ENCODE results near the gene MMP27.

Gene MMP27

DNA sequence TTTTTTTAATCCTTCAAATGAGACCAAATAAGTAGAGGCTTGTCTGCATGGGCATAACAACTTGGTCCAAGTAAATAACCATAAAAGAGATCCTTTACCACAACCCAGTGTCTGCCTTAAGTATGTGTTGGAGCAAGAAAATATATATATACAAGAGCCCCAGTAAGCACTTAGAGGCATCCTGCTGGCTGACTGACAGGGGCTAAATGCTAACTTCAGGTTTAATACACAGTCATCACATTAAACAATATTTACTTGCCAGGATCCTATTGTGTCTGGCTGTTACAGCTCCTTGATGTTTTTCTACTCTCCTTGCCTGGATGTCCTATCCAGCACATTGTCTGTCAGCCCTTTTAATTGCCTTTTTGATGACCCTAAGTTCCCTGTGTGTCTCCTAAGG is 43.0 kb downstream of the MMP27 start:
- no peak for DNase-seq (ENCODE audit: low read depth)
- H3K4me3 ChIP-seq (ENCODE audit: control insufficient read depth, low read depth, low read length) = no peak overlapping the region
- TF ChIP-seq, protein P1, sequence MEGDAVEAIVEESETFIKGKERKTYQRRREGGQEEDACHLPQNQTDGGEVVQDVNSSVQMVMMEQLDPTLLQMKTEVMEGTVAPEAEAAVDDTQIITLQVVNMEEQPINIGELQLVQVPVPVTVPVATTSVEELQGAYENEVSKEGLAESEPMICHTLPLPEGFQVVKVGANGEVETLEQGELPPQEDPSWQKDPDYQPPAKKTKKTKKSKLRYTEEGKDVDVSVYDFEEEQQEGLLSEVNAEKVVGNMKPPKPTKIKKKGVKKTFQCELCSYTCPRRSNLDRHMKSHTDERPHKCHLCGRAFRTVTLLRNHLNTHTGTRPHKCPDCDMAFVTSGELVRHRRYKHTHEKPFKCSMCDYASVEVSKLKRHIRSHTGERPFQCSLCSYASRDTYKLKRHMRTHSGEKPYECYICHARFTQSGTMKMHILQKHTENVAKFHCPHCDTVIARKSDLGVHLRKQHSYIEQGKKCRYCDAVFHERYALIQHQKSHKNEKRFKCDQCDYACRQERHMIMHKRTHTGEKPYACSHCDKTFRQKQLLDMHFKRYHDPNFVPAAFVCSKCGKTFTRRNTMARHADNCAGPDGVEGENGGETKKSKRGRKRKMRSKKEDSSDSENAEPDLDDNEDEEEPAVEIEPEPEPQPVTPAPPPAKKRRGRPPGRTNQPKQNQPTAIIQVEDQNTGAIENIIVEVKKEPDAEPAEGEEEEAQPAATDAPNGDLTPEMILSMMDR (IDR thresholded peaks at IDR 0.05; ENCODE audit: control insufficient read depth, insufficient read depth, low read depth, low read length, missing control alignments) = no peak

DNA sequence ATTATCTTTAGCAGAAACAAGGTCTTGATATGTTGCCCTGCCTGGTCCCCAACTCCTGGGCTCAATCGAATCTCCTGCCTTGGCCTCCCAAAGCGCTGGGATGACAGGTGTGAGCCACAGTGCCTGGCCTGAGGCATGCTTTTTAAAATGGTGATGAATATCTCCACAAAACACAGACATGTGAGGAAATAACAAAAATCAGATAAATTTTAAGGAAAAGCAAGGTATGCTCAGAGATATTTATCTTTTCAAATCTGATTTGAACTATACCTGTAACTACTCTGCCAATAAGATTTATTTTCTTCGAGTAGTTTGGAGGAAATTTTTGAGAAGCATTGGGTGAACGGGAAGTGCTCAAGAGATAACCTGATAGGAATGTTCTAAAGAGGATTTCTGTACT is 44.5 kb downstream of the MMP27 start:
- TF ChIP-seq, protein P1 (IDR thresholded peaks at IDR 0.05; ENCODE audit: control insufficient read depth, insufficient read depth, low read depth, low read length, missing control alignments) = no peak
- no peak for DNase-seq (ENCODE audit: low read depth)
- no peak overlapping the region for H3K4me3 ChIP-seq (ENCODE audit: control insufficient read depth, low read depth, low read length)

DNA sequence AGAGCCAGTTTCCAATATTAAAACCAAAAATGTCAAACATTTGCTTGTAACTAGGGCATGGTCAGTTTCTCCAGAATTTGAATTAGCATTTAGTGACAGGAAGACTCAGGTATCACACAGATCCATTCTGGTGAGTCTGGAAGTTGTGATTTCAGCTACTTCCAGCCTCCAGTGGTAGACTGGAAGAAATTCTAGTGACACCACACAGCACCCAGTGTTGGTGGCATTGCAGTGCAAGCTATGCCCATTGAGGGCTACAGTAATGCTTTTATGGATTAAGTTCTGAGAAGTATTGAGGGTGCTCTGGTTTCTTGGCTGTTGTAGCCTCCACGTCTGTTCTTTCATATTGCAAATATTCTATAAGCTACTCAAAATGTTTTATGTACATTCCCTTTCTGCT is 49.0 kb downstream of the MMP27 start:
- TF ChIP-seq, protein P1 (IDR thresholded peaks at IDR 0.05; ENCODE audit: control insufficient read depth, insufficient read depth, low read depth, low read length, missing control alignments) = no peak
- H3K4me3 ChIP-seq (ENCODE audit: control insufficient read depth, low read depth, low read length) = no peak overlapping the region
- no peak for DNase-seq (ENCODE audit: low read depth)

DNA sequence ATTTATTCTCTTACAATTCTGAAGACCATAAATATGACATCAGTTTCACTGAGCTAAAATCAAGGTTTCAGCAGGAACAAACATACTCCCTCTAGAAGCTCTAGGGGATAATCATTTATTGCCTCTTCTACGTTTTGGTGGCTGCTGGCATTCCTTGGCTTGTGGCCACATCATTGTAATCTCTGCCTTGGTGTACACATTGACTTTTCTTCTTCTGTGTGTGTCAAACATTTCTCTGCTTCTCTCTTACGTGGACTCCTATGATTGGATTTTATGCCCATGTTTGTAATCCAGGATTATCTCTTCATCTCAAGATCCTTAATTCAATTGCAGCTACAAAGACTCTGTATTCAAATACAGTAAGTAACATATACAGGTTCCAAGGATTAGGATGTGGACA is 50.0 kb downstream of the MMP27 start:
- no peak overlapping the region for H3K4me3 ChIP-seq (ENCODE audit: control insufficient read depth, low read depth, low read length)
- DNase-seq (ENCODE audit: low read depth) = no peak
- TF ChIP-seq, protein P1 (IDR thresholded peaks at IDR 0.05; ENCODE audit: control insufficient read depth, insufficient read depth, low read depth, low read length, missing control alignments) = no peak

DNA sequence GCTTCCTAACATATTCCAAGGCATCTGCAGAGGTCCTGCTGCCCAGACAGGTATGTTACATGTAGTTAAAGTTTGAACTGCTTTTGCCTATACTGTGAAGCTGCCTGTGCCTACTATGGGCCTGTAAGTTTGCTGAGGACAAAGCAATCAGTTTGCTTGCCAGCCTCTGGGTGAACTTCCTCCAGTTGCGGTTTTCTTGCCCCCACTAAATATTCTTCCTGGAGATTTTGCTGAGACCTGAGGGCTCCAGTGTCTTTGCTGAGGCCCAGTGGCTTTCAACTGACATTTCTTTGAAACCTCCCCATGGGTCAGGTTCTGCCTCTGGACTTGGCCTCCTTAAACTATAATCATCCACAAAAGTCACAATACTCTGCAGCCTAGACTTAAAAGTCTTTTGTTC is 50.8 kb downstream of the MMP27 start:
- no peak for DNase-seq (ENCODE audit: low read depth)
- H3K4me3 ChIP-seq (ENCODE audit: control insufficient read depth, low read depth, low read length) = no peak overlapping the region
- TF ChIP-seq, protein P1 (IDR thresholded peaks at IDR 0.05; ENCODE audit: control insufficient read depth, insufficient read depth, low read depth, low read length, missing control alignments) = no peak

DNA sequence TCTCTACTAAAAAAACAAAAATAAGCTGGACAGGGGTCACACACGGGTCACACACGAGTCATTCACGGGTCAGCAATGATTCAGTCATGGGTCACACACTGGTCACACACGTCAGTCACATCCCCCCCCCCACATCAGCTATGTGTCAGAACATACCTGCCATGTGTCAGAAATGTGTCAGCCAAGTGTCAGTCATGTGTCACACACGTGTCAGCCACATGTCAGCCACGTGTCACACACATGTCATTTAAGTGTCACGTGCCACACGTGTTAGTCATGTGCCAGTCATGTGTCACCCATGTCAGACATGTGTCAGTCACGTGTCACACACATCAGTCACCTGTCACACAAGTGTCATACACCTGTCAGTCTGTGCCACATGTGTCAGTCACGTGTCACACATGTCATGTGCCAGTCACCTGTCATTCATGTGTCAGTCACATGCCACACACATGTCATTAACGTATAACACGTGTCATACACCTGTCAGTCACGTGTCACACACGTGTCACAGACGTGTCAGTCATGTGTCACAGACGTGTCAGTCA is 51.8 kb downstream of the MMP27 start:
- no peak for DNase-seq (ENCODE audit: low read depth)
- TF ChIP-seq, protein P1 (IDR thresholded peaks at IDR 0.05; ENCODE audit: control insufficient read depth, insufficient read depth, low read depth, low read length, missing control alignments) = no peak
- H3K4me3 ChIP-seq (ENCODE audit: control insufficient read depth, low read depth, low read length) = no peak overlapping the region

DNA sequence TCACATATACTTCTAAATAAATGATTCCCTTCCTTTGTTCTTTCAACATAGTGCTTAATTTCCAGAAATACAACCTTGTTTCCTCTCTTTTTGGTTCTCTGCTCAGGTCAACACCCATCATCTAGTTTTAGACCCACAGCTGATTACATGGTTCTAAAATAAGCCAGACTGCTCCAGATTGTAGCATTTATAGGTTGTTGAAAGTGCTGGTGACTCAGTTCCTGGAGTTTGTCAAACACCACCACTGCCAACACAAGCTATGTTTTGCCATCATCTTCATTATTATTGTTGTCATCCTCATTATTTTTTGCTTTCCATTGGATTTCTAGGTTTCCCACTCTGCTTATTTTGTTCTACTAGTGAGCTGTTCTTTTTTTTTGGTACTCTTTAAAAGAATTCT is 58.1 kb downstream of the MMP27 start:
- no peak overlapping the region for H3K4me3 ChIP-seq (ENCODE audit: control insufficient read depth, low read depth, low read length)
- DNase-seq (ENCODE audit: low read depth) = no peak
- TF ChIP-seq, protein P1 (IDR thresholded peaks at IDR 0.05; ENCODE audit: control insufficient read depth, insufficient read depth, low read depth, low read length, missing control alignments) = no peak
